IPS-18a (cell line): Measurements from ENCODE around the gene KCNQ1.

Experiments
- H3K27ac ChIP-seq: one replicate; pipeline ENCODE4 v1.5.1; 2013; ENCODE audit warnings: low read length
- H3K27me3 ChIP-seq: one replicate; pipeline ENCODE4 v1.6.1; 2013; ENCODE audit warnings: mild to moderate bottlenecking, low read length; ENCODE audit not compliant: control insufficient read depth, insufficient read depth
- H3K36me3 ChIP-seq: one replicate; pipeline ENCODE4 v1.6.1; 2013; ENCODE audit warnings: low read depth, low read length; ENCODE audit not compliant: control insufficient read depth
- H3K4me1 ChIP-seq: one replicate; pipeline ENCODE4 v1.6.1; 2013; ENCODE audit warnings: low read depth, low read length; ENCODE audit not compliant: control insufficient read depth
- H3K4me3 ChIP-seq: one replicate; pipeline ENCODE4 v1.5.1; 2013; ENCODE audit warnings: low read length
- H3K9ac ChIP-seq: one replicate; pipeline ENCODE4 v1.6.1; 2013; ENCODE audit warnings: mild to moderate bottlenecking, low read length, moderate library complexity
- H3K9me3 ChIP-seq: one replicate; pipeline ENCODE4 v1.6.1; 2013; ENCODE audit warnings: low read depth, low read length; ENCODE audit not compliant: control insufficient read depth

Gene KCNQ1

GRCh38 chr11:2868506-2869133, 423.8 kb downstream of the KCNQ1 start:
- H3K27ac ChIP-seq, result no peak overlapping the region
- H3K4me3 ChIP-seq, result peak overlapping the region; percentile 11
- H3K27me3 ChIP-seq, result peaks cover 85% of the 10 kb centered on the region
- no peak overlapping the region for H3K9ac ChIP-seq
- H3K9me3 ChIP-seq, result no peaks in the 10 kb centered on the region
- H3K36me3 ChIP-seq, result no peaks in the 10 kb centered on the region
- peaks cover 30% of the 10 kb centered on the region for H3K4me1 ChIP-seq

GRCh38 chr11:2869134-2869526, 424.3 kb downstream of the KCNQ1 start:
- Histone ChIP-seq H3K9me3 (no peaks in the 10 kb centered on the region), H3K27ac (no peak overlapping the region), H3K36me3 (no peaks in the 10 kb centered on the region), H3K9ac (no peak overlapping the region), H3K4me1 (peaks cover 27% of the 10 kb centered on the region), H3K4me3 (no peak overlapping the region), H3K27me3 (peaks cover 83% of the 10 kb centered on the region)

DNA sequence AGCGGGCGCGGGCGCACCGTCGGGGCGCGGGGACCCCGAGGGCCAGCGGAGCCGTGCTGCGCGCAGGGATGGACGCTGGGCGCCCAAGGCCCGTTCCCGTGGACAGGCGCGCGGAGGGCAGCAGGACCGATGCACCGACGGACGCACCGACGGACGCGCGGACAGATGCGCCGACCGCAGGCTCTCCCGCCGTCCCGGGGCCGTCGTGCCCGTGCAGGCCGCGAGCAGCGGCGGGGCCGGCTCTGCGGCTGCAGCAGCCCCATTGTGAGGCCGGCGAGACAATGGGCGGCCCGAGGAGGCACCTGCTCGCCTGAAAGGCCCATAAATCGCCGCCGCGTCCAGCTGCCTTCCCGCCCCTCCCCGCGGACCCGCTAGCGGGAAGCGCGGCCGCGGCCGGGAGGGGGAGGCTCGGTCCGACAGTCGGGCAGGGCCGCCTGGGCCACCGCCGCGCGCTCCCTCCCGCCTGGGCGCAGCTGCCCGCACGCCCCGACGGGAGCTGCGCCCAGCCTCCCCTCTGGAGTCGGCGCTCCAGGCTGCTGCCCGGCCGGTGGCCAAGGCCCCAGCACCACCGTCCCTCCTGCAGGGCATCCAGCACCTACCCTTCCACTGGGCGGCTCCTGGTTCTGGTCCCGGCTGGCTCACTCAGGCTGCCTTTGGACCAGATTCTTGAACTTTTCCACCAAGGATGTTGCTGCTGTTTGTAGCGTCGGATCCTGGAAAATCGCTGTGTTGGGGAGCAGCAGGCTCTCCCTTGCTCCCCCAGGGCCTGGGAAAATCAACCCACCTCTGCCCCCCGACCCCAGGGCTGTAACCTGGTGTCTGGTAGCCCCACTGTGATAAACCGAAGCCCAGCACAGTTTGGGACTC, 425.0 kb downstream of the KCNQ1 start:
- Histone ChIP-seq H3K27me3 (peaks cover 83% of the 10 kb centered on the region), H3K36me3 (no peaks in the 10 kb centered on the region), H3K9me3 (no peaks in the 10 kb centered on the region), H3K4me3 (no peak overlapping the region), H3K9ac (no peak overlapping the region), H3K27ac (no peak overlapping the region), H3K4me1 (peaks cover 27% of the 10 kb centered on the region)

GRCh38 chr11:2870460-2870859, 425.7 kb downstream of the KCNQ1 start:
- Histone ChIP-seq H3K9me3 (no peaks in the 10 kb centered on the region), H3K4me3 (no peak overlapping the region), H3K27me3 (peaks cover 83% of the 10 kb centered on the region), H3K9ac (no peak overlapping the region), H3K27ac (no peak overlapping the region), H3K4me1 (peaks cover 27% of the 10 kb centered on the region), H3K36me3 (no peaks in the 10 kb centered on the region)

- Histone ChIP-seq H3K4me3 (no peak overlapping the region), H3K4me1 (peaks cover 27% of the 10 kb centered on the region), H3K27ac (no peak overlapping the region), H3K36me3 (no peaks in the 10 kb centered on the region), H3K27me3 (peaks cover 82% of the 10 kb centered on the region), H3K9ac (no peak overlapping the region), H3K9me3 (no peaks in the 10 kb centered on the region)
Measured at GRCh38 chr11:2870969-2871680, 426.3 kb downstream of the KCNQ1 start.

GRCh38 chr11:2874963-2875362, 430.2 kb downstream of the KCNQ1 start:
- Histone ChIP-seq H3K27ac (no peak overlapping the region), H3K9me3 (no peaks in the 10 kb centered on the region), H3K4me3 (no peak overlapping the region), H3K4me1 (peaks cover 11% of the 10 kb centered on the region), H3K27me3 (peaks cover 59% of the 10 kb centered on the region), H3K36me3 (no peaks in the 10 kb centered on the region), H3K9ac (no peak overlapping the region)

DNA sequence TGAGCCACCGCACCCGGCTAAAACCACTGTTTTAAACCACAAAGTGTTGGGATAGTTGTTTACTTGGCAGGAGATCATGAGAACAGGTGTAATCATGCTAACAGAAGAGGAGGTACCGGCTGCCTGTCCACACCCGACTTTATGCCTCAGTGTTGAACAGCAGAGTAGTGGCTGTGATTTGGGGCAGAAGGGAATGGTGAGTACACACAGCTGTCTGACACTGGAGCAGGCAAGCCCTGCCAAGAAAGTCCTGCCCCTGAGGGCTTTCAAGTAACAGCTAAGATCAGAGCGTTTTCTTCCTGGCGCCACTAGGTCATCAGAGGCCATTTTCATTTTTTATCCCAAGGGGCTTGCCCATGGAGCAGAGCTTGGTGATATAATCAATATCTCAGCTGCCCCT, 432.7 kb downstream of the KCNQ1 start:
- Histone ChIP-seq H3K36me3 (no peaks in the 10 kb centered on the region), H3K27me3 (peaks cover 63% of the 10 kb centered on the region)

DNA sequence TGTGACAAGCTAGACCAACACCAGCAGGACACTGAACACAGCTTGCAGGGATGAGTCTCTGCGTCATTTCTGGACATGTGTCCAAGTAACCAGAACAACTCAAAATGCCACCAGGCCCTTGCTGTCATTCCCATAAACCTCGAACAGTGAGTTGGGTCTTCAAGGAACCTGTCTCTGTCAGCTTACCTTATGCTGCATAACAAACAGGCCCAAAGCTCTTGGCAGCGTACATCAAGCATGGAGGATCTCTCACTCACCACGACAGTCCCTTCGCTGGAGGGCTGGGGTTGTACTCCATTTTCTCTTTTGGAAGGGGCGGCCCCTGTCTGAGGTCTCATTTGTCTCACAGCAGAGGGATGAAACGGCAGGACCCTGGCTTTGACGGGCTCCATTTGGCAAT, 434.0 kb downstream of the KCNQ1 start:
- Histone ChIP-seq H3K4me1 (peaks cover 8% of the 10 kb centered on the region), H3K4me3 (no peak overlapping the region), H3K27ac (no peak overlapping the region), H3K36me3 (no peaks in the 10 kb centered on the region), H3K9me3 (no peaks in the 10 kb centered on the region), H3K9ac (no peak overlapping the region), H3K27me3 (peaks cover 76% of the 10 kb centered on the region)

More for the DNA sequence above, 432.7 kb downstream of the KCNQ1 start:
- Histone ChIP-seq H3K4me3 (no peak overlapping the region), H3K27ac (no peak overlapping the region), H3K9ac (no peak overlapping the region), H3K9me3 (no peaks in the 10 kb centered on the region), H3K4me1 (no peaks in the 10 kb centered on the region)

- Histone ChIP-seq H3K27ac (no peak overlapping the region), H3K27me3 (peaks cover 65% of the 10 kb centered on the region), H3K4me3 (no peak overlapping the region), H3K4me1 (peaks cover 8% of the 10 kb centered on the region), H3K36me3 (no peaks in the 10 kb centered on the region), H3K9me3 (no peaks in the 10 kb centered on the region), H3K9ac (no peak overlapping the region)
Measured at GRCh38 chr11:2880646-2881045, 435.8 kb downstream of the KCNQ1 start.

- no peak overlapping the region for H3K9ac ChIP-seq
- no peak overlapping the region for H3K27ac ChIP-seq
- H3K4me1 ChIP-seq, result peaks cover 9% of the 10 kb centered on the region
- peaks cover 63% of the 10 kb centered on the region for H3K27me3 ChIP-seq
- H3K4me3 ChIP-seq, result no peak overlapping the region
- no peaks in the 10 kb centered on the region for H3K9me3 ChIP-seq
- H3K36me3 ChIP-seq, result no peaks in the 10 kb centered on the region
Measured at GRCh38 chr11:2881076-2881980, 436.5 kb downstream of the KCNQ1 start.

- H3K27ac ChIP-seq, result no peak overlapping the region
- H3K4me1 ChIP-seq, result peaks cover 15% of the 10 kb centered on the region
- H3K27me3 ChIP-seq, result peaks cover 70% of the 10 kb centered on the region
- no peak overlapping the region for H3K9ac ChIP-seq
- no peak overlapping the region for H3K4me3 ChIP-seq
- H3K9me3 ChIP-seq, result no peaks in the 10 kb centered on the region
- H3K36me3 ChIP-seq, result no peaks in the 10 kb centered on the region
Measured at GRCh38 chr11:2881981-2882375, 437.2 kb downstream of the KCNQ1 start.
